T-helper 22 cell (primary cell): Measurements from ENCODE around the gene DCLK1.
"Not testable (repeated sequence)": the region's sequence is repeated elsewhere in the genome, so short reads cannot be mapped to it uniquely, and the experiment has no call there.

Experiments
- DNase-seq: peaks from one replicate; pipeline ENCODE4 v3.0.0-alpha.2; 2020; ENCODE audit warnings: low read depth

Gene DCLK1

DNA sequence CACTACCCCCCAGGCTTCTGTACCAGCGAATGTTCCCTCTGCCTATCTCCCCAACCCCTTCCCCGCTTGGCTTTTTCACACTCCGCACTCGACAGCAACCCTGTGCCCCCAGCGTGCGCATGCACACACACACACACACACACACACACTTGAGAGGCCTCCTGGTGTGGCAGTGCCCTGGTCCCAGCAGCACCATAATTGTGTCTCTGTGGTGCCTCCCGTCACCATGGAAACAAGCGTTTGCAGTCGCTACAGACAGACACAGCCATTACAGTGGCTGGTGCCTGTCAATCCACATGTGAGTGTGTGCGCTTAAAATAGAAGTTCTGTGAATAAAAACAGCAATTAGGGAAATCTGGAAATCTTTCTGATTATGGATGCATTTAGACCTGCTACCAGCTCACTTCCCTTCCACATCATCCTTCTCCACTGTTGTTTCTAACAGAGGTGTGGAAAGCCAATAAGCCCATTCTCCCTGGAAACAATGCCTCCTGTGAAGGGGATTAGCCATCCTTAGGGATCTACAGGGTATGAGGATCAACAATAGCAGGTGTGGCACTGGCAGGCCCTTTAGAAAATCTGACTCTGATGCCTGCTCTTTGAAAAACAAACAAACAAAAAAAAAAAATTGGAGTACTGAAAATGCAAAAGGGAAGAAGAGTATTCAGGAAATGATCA is 146.3 kb downstream of the DCLK1 start:
- no peak for DNase-seq

DNA sequence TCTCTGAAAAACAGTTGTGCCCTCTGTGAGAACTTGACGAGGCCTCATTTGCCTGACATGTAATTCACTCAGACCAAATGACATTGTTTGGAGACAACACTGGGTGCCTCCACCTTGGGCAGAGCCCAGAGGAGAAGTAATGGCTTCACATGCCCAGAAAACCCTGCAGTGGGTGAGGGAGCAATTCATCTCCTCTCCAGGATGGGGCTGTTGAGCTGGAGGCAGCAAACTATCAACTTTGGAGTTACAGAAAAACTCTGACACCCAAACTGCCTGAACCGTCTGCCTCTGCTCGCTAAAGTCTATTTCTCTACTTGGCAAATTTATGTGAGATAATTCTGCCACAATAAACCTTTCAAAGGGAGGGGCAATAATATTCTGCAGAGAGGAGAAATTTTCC is 146.9 kb downstream of the DCLK1 start:
- no peak for DNase-seq

DNA sequence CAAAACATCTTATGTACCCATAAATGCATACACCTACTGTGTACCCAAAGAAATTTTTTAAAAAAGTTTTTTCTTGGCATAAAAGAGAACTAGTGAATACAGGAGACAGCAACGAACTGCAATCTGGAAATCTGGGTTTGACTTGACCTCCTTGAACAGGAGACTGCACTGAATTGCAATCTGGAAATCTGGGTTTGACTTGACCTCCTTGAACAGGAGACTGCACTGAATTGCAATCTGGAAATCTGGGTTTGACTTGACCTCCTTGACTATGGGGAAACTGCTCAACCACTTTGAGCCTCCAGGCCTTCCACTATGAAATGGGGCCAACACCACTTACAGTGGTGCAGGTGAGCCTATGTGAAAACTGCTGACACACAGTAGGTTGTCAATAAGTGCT is 147.5 kb downstream of the DCLK1 start:
- DNase-seq, result not testable (repeated sequence)

DNA sequence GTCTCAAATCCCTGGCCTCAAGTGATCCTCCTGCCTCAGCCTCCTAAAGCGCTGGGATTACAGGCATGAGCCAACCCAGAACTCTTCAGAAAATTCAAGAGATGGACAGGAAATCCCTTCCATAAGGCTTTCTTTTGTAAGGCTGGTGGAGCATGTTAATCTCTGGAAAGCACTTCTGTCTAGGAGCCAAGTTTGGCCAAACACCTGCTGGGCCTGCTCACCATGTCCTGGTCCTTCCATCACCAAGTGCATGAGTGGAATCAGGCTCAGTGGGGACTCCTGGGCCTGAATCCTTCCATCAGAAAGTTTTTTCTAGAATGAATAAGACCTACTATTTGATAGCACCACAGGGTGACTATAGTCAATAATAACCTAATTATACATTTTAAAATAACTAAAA is 148.0 kb downstream of the DCLK1 start:
- no peak for DNase-seq

DNA sequence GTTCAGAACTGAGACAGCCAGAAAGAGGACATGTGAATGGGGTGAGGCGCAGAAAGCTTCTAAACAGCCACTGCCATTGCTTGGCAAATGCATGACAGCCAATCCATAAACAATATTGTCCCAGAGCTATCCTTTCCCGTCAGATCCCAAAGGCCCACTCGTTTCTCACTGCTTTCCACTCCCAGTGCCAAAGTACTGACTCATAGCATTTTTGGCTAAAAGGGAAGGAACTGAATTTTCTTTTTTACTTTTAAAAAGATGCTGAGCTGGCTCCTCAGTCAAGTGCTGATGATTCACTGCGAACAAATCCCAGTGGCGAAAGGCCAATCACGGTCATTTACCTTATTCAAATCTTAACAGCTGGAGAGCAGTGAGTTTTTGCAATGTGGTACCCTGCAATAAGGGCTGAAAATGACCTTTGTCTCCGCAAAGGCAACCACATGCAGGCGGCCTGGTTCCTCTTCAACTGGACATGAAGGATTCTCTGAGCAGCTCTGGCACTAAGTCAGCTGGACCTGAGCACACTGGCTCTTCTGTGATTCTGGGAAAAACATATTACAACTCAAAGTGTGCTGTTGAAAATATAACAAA is 151.7 kb downstream of the DCLK1 start:
- DNase-seq, result no peak

DNA sequence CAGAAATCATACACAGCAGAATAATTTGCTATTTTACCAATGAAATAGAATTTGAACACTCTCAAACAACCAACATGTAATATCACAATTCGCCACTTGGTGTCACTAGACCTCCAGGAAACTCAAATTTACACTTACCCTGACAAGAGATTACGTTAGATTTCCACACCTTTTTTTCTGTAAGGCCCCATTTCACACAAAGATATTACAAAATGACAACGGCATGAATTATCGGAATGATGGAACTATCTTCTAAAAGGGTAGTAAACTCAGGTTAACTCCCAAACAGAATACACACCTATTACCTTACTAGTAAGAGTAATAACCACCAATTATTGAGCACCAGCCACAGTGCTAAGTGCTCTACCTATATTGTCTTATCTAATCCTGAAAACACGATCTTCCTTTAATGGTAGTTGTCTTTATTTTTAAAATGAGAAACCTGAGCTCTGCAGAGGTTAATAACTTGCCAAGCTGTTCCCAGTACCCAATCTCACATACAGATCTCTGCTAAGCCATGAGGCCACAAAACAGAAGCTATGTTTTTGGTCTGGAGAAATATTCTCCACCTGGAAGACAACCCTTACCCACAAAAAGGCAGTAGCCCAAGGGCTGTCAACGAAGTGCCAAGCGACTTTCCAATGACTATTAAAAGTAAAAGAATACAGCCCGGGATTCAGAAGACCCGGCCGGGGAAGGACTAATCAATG is 152.4 kb downstream of the DCLK1 start:
- no peak for DNase-seq

DNA sequence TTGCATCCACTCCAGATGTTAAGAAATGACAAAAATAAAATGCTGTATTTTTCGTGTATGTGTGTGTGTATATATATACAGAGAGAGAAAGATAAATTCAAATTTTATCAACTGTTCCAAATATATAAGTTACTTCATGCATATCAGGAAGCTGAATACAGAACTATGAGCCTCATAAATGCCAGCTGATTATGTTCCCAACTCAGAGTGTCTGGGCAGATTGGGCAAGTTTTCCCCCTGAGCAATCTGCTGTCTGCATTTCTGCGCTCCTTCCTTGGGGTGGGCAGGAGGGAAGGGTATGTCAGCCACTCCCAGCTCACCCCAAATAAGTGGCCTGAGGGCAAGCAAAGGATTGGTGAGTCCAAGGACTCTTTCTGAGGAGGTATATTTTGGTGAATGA is 154.1 kb downstream of the DCLK1 start:
- DNase-seq, result no peak

DNA sequence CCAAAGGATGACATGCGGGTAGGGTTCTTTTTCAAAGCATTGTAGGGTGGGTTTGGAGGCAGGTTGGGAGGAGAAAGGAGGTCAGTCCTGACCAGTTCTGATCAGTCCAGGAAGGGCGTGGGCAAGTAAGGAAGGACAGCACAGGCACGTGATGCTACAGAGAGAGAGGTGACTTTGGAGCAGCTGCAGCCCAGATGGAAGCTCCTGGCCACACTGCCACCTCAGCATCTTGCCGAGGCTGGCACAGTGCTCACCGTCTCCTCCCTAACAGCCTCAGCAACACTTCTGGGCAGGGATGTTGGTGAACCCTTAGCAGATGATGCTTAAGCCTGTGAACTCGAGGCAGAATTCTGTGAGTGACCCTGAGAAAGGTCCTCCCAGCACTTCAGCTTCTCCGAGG is 155.1 kb downstream of the DCLK1 start:
- DNase-seq, result no peak

DNA sequence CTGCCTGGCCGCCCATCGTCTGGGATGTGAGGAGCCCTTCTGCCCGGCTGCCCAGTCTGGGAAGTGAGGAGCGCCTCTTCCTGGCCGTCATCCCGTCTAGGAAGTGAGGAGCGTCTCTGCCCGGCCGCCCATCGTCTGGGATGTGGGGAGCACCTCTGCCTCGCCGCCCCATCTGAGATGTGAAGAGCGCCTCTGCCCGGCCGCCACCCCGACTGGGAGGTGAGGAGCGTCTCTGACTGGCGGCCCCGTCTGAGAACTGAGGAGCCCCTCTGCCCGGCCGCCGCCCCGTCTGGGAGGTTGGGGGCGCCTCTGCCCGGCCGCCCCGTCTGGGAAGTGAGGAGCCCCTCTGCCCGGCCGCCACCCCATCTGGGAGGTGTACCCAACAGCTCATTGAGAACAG is 164.2 kb downstream of the DCLK1 start:
- DNase-seq, result not testable (repeated sequence)

DNA sequence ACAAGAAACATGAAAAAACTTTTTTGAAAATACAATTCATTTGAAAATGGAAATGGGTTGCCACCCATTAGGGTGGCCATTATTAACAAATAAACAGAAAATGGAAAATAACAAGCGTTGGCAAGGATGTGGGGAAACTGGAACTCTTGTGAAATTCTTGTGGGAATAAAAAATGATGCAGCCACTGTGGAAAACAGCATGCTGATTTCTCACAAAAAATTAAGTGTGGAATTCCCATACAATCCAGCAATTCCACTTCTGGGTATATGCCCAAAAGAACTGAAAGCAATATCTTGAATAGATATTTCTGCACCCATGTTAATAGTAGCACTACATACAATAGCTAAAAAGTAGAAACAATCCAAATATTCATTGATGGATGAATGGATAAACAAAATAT is 165.2 kb downstream of the DCLK1 start:
- DNase-seq, result no peak

DNA sequence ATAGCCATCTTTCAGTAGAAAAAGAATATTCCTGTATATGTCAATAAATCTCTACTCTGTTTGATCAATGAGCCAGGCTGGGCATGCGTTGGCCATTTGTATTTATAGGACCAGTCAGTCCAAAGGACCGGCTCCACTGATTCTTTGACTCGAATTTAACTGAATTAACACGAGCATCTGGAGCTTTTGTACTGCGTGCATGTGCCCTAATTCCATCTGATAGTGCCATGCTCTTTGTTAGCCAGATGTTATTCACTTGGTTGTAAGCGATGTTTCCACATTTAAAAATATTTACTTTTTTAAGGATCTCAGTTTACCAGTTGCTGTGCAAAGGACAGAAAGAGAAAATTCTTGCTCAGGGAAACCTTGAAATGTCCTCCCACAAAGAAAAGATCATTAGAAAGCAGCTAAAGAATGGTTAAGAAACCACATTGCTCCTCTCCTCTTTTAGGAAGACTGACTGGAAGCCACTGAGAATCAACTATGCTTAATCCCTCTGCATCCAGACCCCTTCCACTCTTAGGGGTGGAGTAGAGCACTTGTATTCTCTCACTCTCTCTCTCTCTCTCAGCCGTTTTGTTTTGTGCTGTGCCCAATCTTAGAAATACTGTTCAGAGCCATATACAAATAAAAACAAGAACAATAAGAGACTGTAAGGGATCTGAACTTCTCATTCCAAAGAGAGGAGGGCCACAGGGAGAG is 165.8 kb downstream of the DCLK1 start:
- no peak for DNase-seq

DNA sequence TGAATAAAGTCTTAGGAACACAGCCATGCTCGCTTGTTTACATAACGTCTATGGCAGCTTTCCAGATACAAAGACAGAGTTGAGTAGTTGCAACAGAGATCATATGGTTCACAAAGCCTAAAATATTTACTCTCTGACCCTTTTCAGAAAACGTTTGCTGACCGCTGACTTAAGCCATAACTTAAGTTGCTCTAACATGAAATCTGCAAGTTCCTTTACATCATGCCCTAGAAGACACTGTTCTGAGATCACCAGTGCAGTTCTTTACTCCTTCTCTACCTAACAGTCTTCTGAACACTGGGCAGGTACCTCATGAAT is 166.4 kb downstream of the DCLK1 start:
- DNase-seq, result no peak

DNA sequence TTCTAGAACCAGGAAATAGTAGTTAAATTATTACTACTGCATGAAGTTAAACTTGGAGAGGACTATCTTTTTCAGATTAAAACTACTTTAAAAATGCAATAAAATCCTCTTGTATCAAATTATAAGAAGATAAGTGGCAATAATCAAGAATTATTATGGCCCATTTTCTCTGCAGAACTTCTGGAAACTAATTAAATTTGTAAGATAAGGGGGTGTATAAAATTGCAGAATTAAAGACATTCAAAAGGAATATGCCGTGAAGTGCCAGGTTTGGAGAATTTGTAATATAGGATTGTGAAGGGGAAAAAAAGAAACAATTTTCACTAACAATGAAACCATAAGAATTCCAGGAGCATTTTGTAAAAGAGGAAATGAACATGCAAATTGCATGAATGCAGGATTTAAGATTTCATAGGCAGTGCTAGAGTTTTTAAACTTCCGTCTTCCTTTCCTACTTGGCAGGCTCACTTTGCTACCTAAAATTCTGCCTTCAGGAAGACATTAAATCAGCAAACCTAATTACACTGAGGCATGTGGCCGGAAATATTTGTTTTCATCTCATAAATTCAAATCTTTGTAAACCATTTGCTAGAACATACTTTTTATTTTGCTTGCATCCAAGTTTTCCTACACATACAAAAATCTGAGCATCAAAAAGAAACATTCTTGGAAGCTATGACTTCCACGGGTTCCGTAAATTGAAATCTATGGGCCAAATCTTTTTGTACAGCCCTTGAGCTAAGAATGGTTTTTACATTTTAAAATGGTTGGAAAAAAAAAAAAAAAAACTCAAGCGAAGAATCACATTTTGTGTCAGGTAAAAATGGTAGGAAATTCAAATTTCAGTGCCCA is 166.9 kb downstream of the DCLK1 start:
- DNase-seq, result no peak

DNA sequence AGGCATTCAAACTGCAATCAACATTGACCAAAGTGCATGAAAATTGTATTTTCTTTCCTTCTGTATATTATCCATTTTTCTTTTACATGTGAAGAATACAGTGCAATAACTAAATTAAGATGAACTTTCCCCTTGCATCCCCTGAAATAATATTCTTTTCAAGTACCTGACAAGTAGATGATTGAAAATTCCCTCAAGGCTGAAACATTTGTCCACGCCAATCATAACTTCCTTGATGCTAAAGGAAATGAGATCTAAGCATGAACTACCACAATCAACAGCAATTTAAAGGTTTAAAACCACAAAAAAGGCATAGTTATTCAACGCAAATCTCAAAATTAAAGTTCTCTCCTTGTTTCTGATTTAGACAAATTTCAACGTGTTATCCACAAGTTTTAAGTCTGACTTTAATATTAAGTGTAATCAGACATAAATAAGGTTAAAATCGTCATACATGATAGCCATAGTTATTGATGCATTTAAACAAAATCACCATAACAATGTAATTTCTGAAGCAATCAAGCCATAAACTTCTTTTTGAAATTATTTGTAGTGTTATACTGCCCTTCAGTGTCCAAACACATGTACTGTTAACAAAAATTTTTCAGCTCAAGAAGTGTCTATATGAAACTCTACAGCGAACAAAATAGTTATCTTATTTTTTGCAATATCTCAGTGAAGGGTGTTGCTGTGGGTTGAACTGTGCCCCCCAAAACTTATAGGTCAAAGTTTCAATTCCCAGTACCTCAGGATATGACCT is 169.5 kb downstream of the DCLK1 start:
- no peak for DNase-seq

DNA sequence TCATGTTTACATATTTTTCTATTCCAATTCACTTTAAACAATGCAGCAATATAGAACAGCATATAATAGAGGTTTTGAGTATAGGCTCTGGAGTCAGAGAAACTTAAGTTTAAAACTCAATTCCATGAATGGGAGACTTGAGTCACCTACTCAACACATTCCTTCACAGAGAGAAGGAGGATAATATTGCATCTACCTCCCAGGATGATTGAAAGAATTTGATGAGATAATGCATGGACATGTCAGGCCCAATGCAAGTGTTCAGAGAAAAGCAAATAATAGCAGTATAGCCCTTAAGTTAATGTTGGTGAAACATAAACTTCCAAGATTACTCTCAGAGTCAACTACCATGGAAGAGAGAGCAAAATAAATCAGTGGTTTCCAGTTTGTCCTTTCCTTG is 170.2 kb downstream of the DCLK1 start:
- DNase-seq, result no peak

DNA sequence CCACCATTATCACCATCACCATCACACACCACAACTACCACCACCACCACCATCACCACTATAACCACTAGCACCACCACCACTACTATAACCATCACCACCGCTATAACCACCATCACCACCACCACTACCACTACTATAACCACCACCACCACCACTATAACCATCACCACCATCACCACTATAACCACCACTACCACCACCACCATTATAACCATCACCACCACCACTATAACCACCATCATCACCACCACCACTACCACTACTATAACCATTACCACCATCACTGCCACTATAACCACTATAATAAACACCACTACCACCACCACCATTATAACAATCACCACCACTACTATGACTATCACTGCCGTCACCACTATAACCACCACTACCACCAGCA is 173.2 kb downstream of the DCLK1 start:
- no peak for DNase-seq

DNA sequence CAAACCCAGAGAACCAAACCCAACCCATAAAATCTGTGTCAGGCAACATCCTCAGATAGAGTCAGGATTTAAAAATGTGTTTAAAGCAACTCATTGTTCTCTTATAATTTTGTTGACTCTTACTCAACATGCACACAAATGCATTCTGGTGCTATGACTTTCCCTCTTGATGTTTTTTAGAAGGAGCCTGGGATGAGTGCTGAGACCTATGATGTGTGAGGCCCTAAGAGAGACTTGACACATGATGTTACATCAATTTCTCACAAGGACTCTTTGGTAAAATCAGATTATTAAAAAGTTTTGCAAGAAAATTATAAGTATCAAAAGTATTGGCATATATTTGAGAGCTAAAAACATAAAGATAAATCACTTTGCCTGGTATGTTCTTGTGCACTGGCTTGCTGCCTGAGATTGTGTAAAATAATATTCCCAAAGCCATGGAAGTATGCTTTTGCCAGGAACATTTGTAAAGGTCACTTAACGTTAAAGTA is 173.9 kb downstream of the DCLK1 start:
- no peak for DNase-seq

DNA sequence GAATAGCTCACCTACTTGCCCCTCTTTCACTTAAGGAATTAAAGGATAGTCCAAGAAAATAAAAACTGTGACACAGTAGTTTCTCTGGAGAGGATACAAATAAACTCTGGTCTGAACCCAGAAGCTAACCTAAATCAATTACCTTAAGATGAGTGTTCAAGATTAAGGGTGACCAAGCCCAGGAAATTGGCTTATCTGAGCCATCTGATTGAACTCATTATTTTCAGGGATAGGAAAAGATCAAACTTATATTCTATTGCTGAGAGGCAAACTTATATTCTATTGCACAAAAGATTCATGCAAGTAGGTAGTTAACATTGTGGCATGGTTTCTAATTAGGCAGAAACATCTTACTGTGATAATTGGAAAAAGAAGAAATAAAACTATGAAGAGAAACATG is 175.1 kb downstream of the DCLK1 start:
- DNase-seq, result no peak

DNA sequence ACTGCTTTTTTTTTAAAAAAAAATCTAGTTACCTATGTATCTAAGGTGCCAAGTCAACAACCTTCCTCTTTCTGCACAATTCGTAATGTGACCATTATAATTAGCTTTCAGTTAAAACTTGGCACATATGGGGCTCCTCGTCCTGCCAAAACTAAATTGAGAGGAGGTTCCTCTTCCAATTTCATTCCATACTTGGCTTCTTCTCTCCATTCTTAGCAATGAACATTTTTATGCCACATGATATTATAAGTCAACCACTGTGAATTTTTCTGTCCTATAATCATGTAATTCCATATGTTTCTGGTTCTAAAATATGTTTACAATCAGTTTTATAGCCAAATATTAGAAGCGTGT is 177.0 kb downstream of the DCLK1 start:
- no peak for DNase-seq

DNA sequence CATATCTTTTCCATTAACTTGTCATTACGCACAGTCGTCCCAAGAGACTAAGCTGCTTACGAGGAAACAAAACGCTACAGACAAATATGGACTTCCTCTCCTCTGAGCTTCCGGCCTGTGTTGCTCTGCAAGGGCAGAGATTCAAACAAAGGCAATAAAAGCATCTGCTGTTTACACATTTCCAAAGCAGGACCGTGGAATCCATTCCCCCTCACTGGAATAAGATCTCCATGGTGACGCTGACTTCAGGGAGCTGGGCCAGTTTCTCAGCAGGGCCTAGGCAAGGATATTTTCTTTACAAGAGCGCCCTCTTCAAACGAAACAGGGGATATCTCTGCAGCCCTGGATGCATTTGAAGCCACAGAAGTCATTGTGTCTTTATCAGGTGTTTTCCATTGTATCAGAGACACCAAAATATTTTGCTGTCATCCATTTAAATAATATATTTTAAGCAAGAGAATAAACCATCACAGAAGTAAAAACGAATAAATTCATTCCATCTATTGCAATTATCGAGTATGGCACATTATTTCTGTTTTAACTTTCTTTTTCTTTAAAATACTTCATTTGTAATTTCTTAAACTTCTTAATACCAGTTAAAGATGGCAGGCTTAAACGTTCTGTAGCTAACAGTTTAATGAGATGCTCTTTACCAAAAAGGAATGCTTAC is 177.5 kb downstream of the DCLK1 start:
- DNase-seq, result no peak

DNA sequence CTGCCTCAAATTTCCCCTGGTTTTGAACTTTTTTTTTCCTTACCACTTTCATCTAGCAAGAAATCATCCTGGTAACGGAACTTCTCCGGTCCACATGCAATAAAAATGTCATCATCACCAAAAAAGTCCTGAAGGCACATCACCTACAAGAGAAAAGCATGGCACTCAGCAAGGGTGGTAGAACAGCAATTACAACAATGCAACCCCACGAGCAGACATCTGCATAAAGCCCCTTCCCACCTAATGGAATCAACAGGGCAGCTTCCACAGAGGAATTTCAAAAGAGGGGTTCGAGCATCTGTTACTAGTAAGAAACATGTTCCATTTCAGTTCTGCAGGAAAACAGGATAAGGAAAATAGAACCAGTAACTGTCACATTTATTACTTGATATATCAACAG is 183.9 kb downstream of the DCLK1 start:
- DNase-seq, result no peak
